T1000 (cell line): ENCODE results near the gene RASA3.
"Not testable (repeated sequence)": the region's sequence is repeated elsewhere in the genome, so short reads cannot be mapped to it uniquely, and the experiment has no call there.

Experiments
- DNase-seq: peaks from one replicate; lab custom pipeline; 2025; ENCODE audit warnings: mixed read lengths; lab: John Stamatoyannopoulos, UW

RASA3 gene

DNA sequence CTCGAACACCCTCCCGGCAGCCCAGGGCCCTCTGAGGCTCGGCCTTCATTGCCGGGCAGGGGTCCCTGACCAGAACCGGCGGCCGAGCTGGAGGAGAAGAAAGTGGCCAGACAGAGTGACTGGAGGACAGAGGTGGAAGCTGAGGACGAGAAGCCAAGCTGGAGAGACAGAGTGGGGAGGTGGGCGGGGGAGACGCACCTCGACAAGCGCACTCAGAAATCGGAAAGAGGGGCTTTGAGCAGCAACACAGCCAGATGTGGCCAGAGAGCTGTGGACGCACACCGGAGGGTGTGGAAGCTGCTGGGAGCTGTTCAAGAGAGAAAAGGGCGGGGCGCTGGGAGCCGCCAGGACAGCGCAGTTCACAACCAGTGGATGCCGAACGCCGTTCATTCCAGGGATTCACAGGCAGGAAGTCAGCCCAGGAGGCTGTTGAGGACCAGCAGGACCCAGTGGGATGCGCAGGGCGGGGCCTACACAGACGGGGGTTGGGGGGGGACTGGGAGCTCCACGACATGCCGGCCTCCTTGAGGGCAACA, 130.3 kb downstream of the RASA3 start:
- DNase-seq = no peak

DNA sequence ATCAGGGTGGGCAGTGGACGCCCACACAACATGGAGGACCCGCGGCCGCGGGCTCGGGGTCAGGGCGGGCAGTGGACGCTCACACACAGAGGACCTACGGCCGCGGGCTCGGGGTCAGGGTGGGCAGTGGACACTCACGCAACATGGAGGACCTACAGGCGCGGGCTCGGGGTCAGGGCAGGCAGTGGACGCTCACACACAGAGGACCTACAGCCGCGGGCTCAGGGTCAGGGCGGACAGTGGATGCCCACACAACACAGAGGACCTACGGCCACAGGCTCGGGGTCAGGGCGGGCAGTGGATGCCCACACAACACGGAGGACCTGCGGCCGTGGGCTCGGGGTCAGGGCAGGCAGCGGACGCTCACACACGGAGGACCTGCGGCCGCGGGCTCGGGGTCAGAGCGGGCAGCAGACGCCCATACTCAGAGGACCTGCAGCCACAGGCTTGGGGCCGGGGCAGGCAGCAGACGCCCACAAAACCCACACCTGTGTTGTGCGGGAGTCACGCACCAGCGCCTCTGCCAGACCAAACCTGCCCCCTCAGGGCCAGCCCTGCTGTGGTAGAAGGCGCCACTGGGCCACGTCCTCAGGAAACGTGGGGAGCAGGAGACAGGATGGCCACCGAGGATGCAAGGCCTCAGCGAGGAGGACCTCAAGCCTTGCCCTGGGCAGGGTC, 131.0 kb downstream of the RASA3 start:
- DNase-seq = no peak

GRCh38 chr13:114000151-114001040, 132.0 kb downstream of the RASA3 start:
- no peak for DNase-seq

DNA sequence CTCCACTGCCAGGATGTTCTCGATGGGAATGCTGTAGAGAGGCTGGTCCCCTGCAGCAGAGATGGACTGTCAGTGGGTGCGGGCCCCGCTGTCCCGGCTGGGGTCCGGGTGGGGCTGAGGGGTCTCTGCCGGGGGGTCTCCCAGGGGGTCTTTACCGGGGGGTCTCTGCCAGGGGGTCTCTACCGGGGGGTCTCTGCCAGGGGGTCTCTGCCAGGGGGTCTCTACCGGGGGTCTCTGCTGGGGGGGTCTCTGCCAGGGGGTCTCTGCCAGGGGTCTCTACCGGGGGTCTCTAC, 132.9 kb downstream of the RASA3 start:
- DNase-seq = no peak

DNA sequence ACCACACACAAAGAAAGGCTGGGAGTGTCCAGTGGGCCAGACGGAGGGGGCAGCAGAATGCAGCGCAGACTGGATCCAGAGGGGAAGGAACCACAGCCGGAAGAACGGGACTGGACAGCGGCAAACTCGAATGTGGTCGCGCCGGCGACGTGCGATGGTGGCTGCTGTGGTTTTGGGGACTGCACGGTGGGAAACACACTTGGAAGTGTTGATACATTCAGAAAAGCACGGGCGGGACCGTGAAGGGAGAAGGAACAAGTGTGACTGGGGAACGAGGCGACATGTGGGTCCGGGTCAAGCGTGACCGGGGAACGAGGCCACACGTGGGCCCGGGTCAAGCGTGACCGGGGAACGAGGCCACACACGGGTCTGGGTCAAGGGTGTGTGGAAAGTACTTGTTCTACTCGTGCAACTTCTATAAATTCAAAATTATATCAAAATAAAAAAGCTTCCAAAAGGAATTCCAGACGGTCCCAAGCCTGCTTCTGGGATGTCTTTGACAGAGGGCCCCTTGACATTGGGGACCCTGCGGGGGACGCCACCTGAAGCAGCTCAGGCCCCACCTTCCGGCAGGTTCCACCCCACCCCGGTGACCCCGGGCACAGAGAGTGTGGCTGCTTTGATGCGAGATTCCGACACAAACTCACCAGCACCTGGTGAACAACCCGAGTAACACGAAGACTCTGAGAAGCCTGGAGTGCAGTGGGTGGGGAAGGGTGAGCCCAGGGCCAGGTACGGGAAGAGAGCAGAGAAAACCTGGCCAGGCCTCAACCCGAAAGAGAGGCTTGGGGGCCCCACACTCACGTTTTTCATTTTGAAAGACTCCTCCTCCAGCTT, 133.4 kb downstream of the RASA3 start:
- DNase-seq = no peak

- DNase-seq = peak; percentile 38
These were observed 134.3 kb downstream of the RASA3 start for GRCh38 chr13:113997845-113998751.

DNA sequence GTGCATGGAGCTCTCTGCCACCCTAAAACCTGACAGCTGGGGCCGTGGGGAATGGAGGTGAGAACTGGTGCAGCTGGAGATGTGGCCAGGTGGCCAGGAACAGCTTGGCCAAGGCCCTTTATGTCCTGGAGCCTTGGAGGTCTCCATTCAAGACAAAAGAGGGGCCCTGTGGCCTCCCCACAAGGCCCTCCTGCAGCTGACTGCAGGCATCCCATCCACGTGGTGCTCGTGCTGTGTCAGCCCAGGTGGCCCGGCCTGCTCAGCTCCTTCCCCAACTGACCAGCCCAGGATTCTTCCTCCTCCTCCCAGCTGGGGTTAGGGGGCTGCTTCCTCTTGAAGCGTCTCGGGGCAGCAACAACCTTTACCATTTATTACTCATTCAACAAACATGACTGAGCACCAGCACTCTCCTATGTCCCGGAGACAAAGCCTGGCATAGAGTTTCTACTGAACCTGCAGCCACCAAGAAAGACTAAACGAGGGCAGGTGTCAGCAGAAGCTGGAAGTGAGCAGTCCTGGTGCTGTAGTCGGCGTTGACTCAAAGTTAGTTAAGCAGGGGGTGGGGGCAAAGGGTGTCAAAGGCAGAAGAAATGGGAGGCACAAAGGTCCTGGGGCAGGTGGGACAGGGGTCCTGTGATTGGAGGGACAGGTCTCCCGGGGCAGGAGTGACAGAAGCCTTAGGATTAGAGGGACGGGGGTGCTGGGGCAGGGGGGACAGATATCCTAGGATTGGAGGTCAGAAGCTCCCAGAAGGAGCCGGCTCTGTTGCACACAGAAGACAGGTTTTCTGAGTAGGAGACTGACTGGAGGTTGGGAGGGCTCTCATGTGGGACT, 135.3 kb downstream of the RASA3 start:
- no peak for DNase-seq

GRCh38 chr13:113996081-113996911, 136.1 kb downstream of the RASA3 start:
- DNase-seq = no peak

- no peak for DNase-seq
These were observed 137.3 kb downstream of the RASA3 start for GRCh38 chr13:113995051-113995601.

DNA sequence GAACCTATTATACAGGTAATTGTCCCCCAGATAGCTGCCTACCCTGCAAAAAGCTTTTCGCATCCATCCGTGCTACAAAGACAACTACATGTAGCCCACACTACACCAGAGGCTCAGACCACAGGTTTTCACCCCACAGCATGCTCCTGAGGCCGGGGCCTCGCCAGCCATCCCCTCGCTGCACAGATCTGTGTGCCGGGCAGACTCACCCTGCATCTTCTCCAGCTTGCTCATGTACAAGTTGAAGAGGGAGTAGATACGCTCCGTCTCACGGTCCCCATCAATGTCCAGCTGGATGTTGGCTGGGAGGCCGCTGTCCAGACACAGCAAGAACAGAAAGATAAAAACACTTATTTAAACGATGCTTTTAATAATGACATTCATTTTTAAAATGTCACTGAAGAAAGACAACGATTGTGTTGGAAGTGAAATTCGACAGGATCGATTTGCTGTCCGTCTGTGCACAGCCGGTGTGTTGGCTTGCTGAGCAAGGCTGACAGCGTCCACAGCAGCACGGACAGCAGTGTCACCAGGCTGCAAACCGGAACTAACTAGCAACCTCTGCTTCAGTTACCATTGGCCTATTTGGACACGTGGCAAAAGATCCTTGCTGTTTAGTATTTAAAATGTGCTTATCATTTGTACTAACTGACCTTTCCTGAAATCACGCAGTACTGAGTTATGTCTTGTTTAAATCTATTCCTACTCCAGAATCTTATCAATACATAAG, 140.0 kb downstream of the RASA3 start:
- DNase-seq = no peak

GRCh38 chr13:113991676-113992179, 140.7 kb downstream of the RASA3 start:
- no peak for DNase-seq

DNA sequence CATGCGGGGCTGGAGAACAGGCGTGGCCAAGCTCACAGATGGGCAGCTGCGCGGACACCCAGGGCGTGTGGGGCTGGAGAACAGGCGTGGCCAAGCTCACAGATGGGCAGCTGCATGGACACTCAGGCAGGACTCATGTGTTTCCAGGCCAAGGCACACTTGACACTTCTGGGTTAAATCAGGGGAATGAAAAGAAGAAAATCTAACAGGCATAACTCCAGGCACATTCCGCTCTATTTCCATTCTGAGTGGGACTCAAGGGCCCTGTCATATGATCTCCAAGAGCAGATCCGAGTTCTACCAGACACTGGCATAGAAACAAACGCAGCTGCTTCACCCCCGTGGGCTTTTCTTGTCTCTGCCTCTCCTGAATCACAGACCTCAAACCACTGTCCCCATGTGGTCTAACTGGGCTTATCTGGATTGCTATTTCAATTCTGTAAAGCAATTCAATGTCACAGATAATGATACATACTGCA, 141.2 kb downstream of the RASA3 start:
- no peak for DNase-seq

DNA sequence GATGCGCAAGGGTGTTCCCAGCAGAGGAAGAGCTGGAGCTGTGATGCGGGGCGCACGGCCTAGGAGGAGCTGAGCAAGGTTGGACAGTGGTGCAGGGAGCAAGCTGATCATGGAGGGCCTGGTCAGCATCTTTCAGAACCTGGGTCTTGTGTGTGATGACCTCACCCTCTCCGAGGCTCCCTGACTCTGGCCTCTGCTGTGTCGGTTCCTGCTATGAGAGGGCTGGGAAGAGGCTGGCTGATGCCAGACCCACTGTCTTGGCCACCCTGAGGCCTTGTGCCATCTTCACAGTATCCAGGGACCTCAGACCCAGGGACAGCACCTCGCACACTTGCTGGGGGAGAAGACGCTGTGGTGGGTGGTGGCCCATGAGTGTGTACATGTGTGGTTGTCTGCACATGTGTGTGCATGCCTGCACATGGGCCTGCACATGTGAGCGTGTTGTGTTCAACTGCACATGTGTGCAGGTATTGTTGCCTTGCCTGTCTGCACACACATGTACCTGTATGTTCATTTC, 142.0 kb downstream of the RASA3 start:
- no peak for DNase-seq

DNA sequence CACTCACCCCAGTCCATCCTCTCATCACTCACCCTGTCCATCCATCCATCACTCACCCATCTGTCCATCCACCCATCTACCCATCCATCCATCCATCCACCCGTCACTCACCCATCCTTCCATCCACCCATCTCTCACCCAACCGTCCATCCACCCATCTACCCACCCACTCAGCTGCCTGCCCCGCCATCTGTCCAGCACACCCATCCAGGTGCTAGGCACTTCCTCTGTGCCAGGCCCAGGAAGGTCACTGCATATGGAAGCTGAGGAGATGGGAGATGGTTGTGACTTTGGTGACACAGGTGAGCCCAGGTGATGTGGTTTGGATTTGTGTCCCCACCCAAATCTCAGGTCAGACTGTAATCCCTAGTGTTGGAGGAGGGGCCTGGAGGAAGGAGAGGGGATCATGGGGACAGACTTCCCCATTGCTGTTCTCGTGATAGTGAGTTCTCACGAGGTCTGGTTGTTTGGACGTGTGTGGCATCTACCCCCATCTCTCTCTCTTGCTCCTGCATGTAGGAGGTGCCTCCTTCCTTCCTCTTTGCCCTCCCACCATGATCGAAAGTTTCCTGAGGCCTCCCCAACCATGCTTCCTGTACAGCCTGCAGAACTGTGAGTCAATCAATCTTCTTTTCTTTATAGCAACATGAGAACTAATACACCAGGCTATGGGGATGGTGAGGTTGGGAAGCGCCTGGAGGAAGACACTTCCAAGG, 142.7 kb downstream of the RASA3 start:
- no peak for DNase-seq

- DNase-seq = not testable (repeated sequence)
These were observed 143.6 kb downstream of the RASA3 start for GRCh38 chr13:113988859-113989258.

DNA sequence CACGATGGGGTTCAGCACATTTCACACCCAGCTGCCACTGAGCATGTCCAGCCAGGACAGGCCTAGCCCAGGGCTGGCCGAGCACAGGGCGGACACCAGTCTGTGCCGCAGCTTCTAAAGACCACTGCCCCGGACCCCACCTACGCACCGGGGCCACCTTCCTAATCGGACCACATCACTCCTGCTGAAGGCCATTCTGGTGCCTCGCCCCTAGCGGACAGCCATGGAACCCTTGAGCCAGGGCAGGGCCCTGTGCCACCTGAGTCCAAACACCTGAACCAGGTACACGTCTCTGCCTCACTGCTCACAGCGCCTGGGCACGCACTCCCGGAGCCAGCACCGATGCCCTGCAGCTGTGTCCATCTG, 150.1 kb downstream of the RASA3 start:
- DNase-seq = no peak

DNA sequence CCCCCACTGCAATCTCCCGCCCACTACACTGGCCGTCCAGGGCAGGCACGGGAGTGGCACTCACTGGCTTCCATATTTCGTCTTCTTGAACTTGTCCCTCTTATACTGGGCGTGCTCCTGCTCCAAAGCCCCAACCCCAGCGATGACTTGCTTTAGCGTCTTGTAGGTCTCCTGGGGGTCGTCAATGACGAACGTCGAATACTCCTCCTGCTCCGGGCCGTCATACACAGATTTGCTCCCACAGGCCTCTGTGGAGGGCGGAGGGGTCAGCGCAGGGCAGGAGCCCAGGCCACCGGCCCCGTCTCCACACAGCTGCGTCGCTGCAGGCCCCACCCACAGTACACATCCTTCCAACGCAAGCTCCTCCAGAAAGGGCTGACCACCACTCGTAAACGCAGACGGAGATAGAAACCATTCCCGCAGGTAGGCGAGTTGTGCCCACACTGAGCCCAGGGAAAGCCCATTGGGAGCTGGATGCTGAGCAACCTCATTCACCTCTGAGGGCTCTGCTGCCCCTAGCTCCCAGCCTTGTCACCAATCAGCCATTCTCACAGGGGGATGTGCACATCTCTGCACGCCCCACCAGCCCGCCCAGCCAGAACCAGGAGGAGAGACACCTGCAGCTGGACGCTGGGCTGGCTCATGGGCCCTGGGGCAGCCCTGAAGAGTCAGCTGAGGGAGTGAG, 150.7 kb downstream of the RASA3 start:
- no peak for DNase-seq
